H1 (cell line): ENCODE data around the gene ZXDC. TPM values are rescaled to one million over a fixed set of nuclear protein-coding genes. Genes with fewer than 3 reads are reported as not detected.

Experiments used
- CTCF ChIA-PET: fragments of 300-600 bp; sonication (Branson Sonifier 250); formaldehyde crosslinking; loops from one replicate; lab custom pipeline; 2021; ENCODE audit not compliant: partially characterized antibody; lab: Charles Lee
- POLR2A ChIA-PET: fragments of 300-600 bp; sonication (Branson Sonifier 250); formaldehyde crosslinking; loops from one replicate; lab custom pipeline; 2021; ENCODE audit warnings: inconsistent platforms; ENCODE audit not compliant: partially characterized antibody; lab: Charles Lee
- DNase-seq, 2 experiments: peaks; one replicate each; pipeline versions ENCODE4 v3.0.0 to v3.0.0-alpha.2; 2010 to 2022; ENCODE audit warnings: low spot score in 2 of 2, low read depth in 1 of 2, mixed read lengths in 1 of 2
- FAIRE-seq: peaks from 2 replicates; lab custom pipeline; 2011; peaks lifted over from hg19 to GRCh38; lab: Jason Lieb, UNC
- H2AFZ ChIP-seq: 2 replicates; pipeline ENCODE4 v1.8.1; 2012; ENCODE audit warnings: low read length, inconsistent platforms
- H2AK5ac ChIP-seq: 2 replicates; pipeline ENCODE4 v1.6.1; 2013; ENCODE audit warnings: low read depth, low read length
- H2BK120ac ChIP-seq: replicated peaks from 2 replicates; pipeline ENCODE3; 2013; ENCODE audit warnings: low read depth, low read length, inconsistent platforms
- H2BK12ac ChIP-seq: 2 replicates; pipeline ENCODE4 v1.6.1; 2013; ENCODE audit warnings: low read depth, low read length
- H2BK15ac ChIP-seq: 2 replicates; pipeline ENCODE4 v1.6.1; 2013; ENCODE audit warnings: low read length
- H2BK20ac ChIP-seq: 2 replicates; pipeline ENCODE4 v1.6.1; 2013; ENCODE audit warnings: low read length
- H2BK5ac ChIP-seq: 2 replicates; pipeline ENCODE4 v1.6.1; 2013; ENCODE audit warnings: low read depth, low read length
- H3K14ac ChIP-seq: 2 replicates; pipeline ENCODE4 v1.6.1; 2013; ENCODE audit warnings: inconsistent platforms; ENCODE audit not compliant: insufficient read length
- H3K18ac ChIP-seq: 2 replicates; pipeline ENCODE4 v1.6.1; 2013; ENCODE audit warnings: low read length; ENCODE audit errors: extremely low read depth
- H3K23ac ChIP-seq: 2 replicates; pipeline ENCODE4 v1.6.1; 2013; ENCODE audit warnings: inconsistent platforms; ENCODE audit not compliant: insufficient read length
- H3K23me2 ChIP-seq: 2 replicates; pipeline ENCODE4 v1.6.1; 2013; ENCODE audit warnings: low read depth, low read length
- H3K27ac ChIP-seq: 2 replicates; pipeline ENCODE4 v1.6.1; 2011; ENCODE audit warnings: low read depth, low read length, inconsistent platforms
- H3K27me3 ChIP-seq, 4 experiments: replicated peaks in 1 of 4; 1 replicate in 1 of 4; 2 replicates in 3 of 4; pipeline versions ENCODE4 v1.6.1 to v1.8.1; 2011 to 2013; ENCODE audit warnings: low read length in 3 of 4, mild to moderate bottlenecking in 3 of 4, inconsistent platforms in 2 of 4, mixed read lengths in 2 of 4, moderate library complexity in 1 of 4; ENCODE audit not compliant: control insufficient read depth in 3 of 4, insufficient read depth in 3 of 4; ENCODE audit errors: extremely low read depth in 1 of 4
- H3K36me3 ChIP-seq, 4 experiments: 2 replicates each; pipeline versions ENCODE4 v1.6.1 to v1.8.1; 2011 to 2013; ENCODE audit warnings: mild to moderate bottlenecking in 4 of 4, low read length in 3 of 4, moderate library complexity in 2 of 4, control low read depth in 1 of 4, inconsistent platforms in 1 of 4; ENCODE audit not compliant: insufficient read depth in 4 of 4, control insufficient read depth in 2 of 4
- H3K4ac ChIP-seq: replicated peaks from 2 replicates; pipeline ENCODE3; 2013; ENCODE audit warnings: low read length, low read depth, mixed read lengths, inconsistent platforms; ENCODE audit not compliant: insufficient read length
- H3K4me1 ChIP-seq, 4 experiments: replicated peaks in 1 of 4; 1 replicate in 1 of 4; 2 replicates in 3 of 4; pipeline versions ENCODE4 v1.6.1 to v1.8.1; 2011 to 2013; ENCODE audit warnings: low read length in 3 of 4, inconsistent platforms in 2 of 4, mixed read lengths in 1 of 4; ENCODE audit not compliant: insufficient read depth in 4 of 4, control insufficient read depth in 3 of 4
- H3K4me2 ChIP-seq, 2 experiments: 2 replicates each; pipeline versions ENCODE4 v1.6.1 to v1.8.1; 2011 to 2013; ENCODE audit warnings: low read depth in 2 of 2, low read length in 2 of 2, control low read depth in 1 of 2, inconsistent platforms in 1 of 2, mild to moderate bottlenecking in 1 of 2; ENCODE audit not compliant: insufficient read depth in 1 of 2
- H3K4me3 ChIP-seq, 4 experiments: fragments of 200-600, 300-600 bp in 1 of 4; sonication (generic), shearing (Covaris generic), sonication (Bioruptor Twin) in 1 of 4; 2 replicates each; pipeline versions ENCODE4 v1.5.1 to v1.8.1; 2011 to 2016; ENCODE audit warnings: low read length in 4 of 4, low read depth in 3 of 4, control low read depth in 2 of 4, inconsistent platforms in 2 of 4, mild to moderate bottlenecking in 2 of 4, mixed read lengths in 1 of 4, moderate library complexity in 1 of 4; ENCODE audit not compliant: insufficient read depth in 2 of 4; ENCODE audit errors: extremely low read depth in 1 of 4
- H3K56ac ChIP-seq: replicated peaks from 2 replicates; pipeline ENCODE3; 2013; ENCODE audit warnings: low read depth, mild to moderate bottlenecking, mixed read lengths, low read length, inconsistent platforms; ENCODE audit not compliant: insufficient read length
- H3K79me1 ChIP-seq: 2 replicates; pipeline ENCODE4 v1.6.1; 2013; ENCODE audit warnings: low read depth, low read length, control low read depth
- H3K79me2 ChIP-seq, 2 experiments: 2 replicates each; pipeline versions ENCODE4 v1.6.1 to v1.8.1; 2012 to 2013; ENCODE audit warnings: low read length in 2 of 2, mild to moderate bottlenecking in 2 of 2, inconsistent platforms in 1 of 2; ENCODE audit not compliant: insufficient read depth in 2 of 2, control insufficient read depth in 1 of 2
- H3K9ac ChIP-seq, 4 experiments: replicated peaks in 1 of 4; 1 replicate in 1 of 4; 2 replicates in 3 of 4; pipeline versions ENCODE4 v1.6.1 to v1.8.1; 2011 to 2013; ENCODE audit warnings: low read depth in 3 of 4, low read length in 3 of 4, control low read depth in 2 of 4, mild to moderate bottlenecking in 2 of 4, moderate library complexity in 2 of 4, inconsistent platforms in 1 of 4; ENCODE audit errors: extremely low read depth in 1 of 4
- H3K9me3 ChIP-seq, 2 experiments: 2 replicates each; pipeline versions ENCODE4 v1.6.1 to v1.8.1; 2012 to 2013; ENCODE audit warnings: mild to moderate bottlenecking in 2 of 2, moderate library complexity in 2 of 2, control low read depth in 1 of 2, inconsistent platforms in 1 of 2, low read depth in 1 of 2, low read length in 1 of 2, mixed read lengths in 1 of 2; ENCODE audit not compliant: insufficient read depth in 2 of 2
- H4K20me1 ChIP-seq, 2 experiments: replicated peaks in 1 of 2; 2 replicates each; pipeline versions ENCODE3 to v1.8.1; 2011 to 2013; ENCODE audit warnings: inconsistent platforms in 2 of 2, low read length in 2 of 2, mild to moderate bottlenecking in 1 of 2; ENCODE audit not compliant: insufficient read depth in 2 of 2, control insufficient read depth in 1 of 2
- H4K5ac ChIP-seq: 2 replicates; pipeline ENCODE4 v1.6.1; 2013; ENCODE audit warnings: low read length, low read depth, mixed read lengths, inconsistent platforms; ENCODE audit not compliant: insufficient read length
- H4K8ac ChIP-seq: 2 replicates; pipeline ENCODE4 v1.8.0; 2013; ENCODE audit warnings: mild to moderate bottlenecking, moderate library complexity, low read length, inconsistent platforms; ENCODE audit not compliant: insufficient read depth; ENCODE audit errors: extremely low read depth
- H4K91ac ChIP-seq: replicated peaks from 2 replicates; pipeline ENCODE3; 2013; ENCODE audit warnings: low read length, mixed read lengths, inconsistent platforms; ENCODE audit not compliant: insufficient read length
- BRCA1 ChIP-seq: IDR thresholded peaks from 2 replicates; pipeline ENCODE4 v1.6.1; 2012; ENCODE audit warnings: low read depth, low read length, improper control_type of control experiment
- CHD2 ChIP-seq: IDR thresholded peaks from 2 replicates; pipeline ENCODE4 v1.6.1; 2012; ENCODE audit warnings: low read length, improper control_type of control experiment
- HDAC2 ChIP-seq, 2 experiments: fragments of 300-600 bp in 1 of 2; sonication (generic) in 1 of 2; IDR thresholded peaks; 2 replicates each; pipeline ENCODE4 v1.6.1; 2011 to 2012; ENCODE audit warnings: low read depth in 2 of 2, low read length in 2 of 2, mild to moderate bottlenecking in 2 of 2, moderate library complexity in 2 of 2, borderline replicate concordance in 1 of 2, inconsistent platforms in 1 of 2
- JUN ChIP-seq: IDR thresholded peaks from 2 replicates; pipeline ENCODE4 v1.6.1; 2011; ENCODE audit warnings: low read depth, mild to moderate bottlenecking, improper control_type of control experiment, low read length
- RFX5 ChIP-seq: IDR thresholded peaks from 2 replicates; pipeline ENCODE4 v1.6.1; 2011; ENCODE audit warnings: low read depth, low read length, improper control_type of control experiment, borderline replicate concordance
- SAP30 ChIP-seq: fragments of 300-600 bp; sonication (generic); IDR thresholded peaks from 2 replicates; pipeline ENCODE4 v1.7.1; 2012; ENCODE audit warnings: low read length, moderate library complexity, mild to moderate bottlenecking, inconsistent platforms; ENCODE audit not compliant: insufficient read depth, insufficient replicate concordance
- SIN3A ChIP-seq, 2 experiments: IDR thresholded peaks in 1 of 2; conservative IDR thresholded peaks in 1 of 2; 2 replicates each; pipeline ENCODE4 v1.6.1; 2011 to 2012; ENCODE audit warnings: low read length in 2 of 2, improper control_type of control experiment in 1 of 2, low read depth in 1 of 2, mild to moderate bottlenecking in 1 of 2
- TAF1 ChIP-seq: IDR thresholded peaks from 2 replicates; pipeline ENCODE4 v1.6.1; 2011; ENCODE audit warnings: mild to moderate bottlenecking, low read depth, low read length
- TCF12 ChIP-seq: IDR thresholded peaks from 2 replicates; pipeline ENCODE4 v1.6.1; 2011; ENCODE audit warnings: low read depth, mild to moderate bottlenecking, low read length
- WGBS, 2 experiments: shearing (Covaris generic) in 1 of 2; methylation state at CpG; one replicate each; pipeline versions ENCODE4 v1.1.6 to v1.1.7; 2013 to 2015; ENCODE audit warnings: low lambda C conversion rate in 2 of 2, mixed read lengths in 2 of 2, inconsistent platforms in 1 of 2, low coverage in 1 of 2, missing lambda C conversion rate in 1 of 2; ENCODE audit not compliant: insufficient replicate concordance in 2 of 2, insufficient coverage in 1 of 2, insufficient read length in 1 of 2; ENCODE audit errors: extremely low coverage in 1 of 2, missing lambda C conversion rate in 1 of 2; 5-methylcytosine and 5-hydroxymethylcytosine counted together
- polyA plus RNA-seq, 7 experiments: library from polyadenylated mRNA; depleted of rRNA in 3 of 7; stranded (reverse) in 5 of 7; unstranded in 2 of 7; fragments of >200 nt in 5 of 7; fragments of 200-250 nt in 2 of 7; gene quantifications; 1 replicate in 5 of 7; 2 replicates in 1 of 7; 4 replicates in 1 of 7; pipeline versions ENCODE4 v1.2.1 to v1.2.3, GENCODE V29; 2011 to 2013; ENCODE audit warnings: missing spikeins in 2 of 7, mixed read lengths in 2 of 7
- total RNA-seq: library from RNA; stranded (reverse); fragmentation: NEBNext Ultra II Directional; extraction: Animal tissue kit (Norgen Biotek cat#: 25700); gene quantifications from 2 replicates; pipeline ENCODE4 v1.2.1, GENCODE V29; 2021
- TF ChIP-seq, protein P1 (sequence below): IDR thresholded peaks from 2 replicates; pipeline ENCODE4 v1.6.1; 2012; ENCODE audit warnings: inconsistent platforms
- TF ChIP-seq, protein P2 (sequence below): IDR thresholded peaks from 2 replicates; pipeline ENCODE4 v1.6.1; 2011; ENCODE audit warnings: low read depth, mild to moderate bottlenecking, low read length; ENCODE audit not compliant: insufficient read depth

The ZXDC gene
- total and polyA plus RNA-seq, 2 of the 8 experiments (the other 6 are each of a cell fraction or from before 2014, with no cell fraction given): 12.7 to 24.3 TPM

DNA sequence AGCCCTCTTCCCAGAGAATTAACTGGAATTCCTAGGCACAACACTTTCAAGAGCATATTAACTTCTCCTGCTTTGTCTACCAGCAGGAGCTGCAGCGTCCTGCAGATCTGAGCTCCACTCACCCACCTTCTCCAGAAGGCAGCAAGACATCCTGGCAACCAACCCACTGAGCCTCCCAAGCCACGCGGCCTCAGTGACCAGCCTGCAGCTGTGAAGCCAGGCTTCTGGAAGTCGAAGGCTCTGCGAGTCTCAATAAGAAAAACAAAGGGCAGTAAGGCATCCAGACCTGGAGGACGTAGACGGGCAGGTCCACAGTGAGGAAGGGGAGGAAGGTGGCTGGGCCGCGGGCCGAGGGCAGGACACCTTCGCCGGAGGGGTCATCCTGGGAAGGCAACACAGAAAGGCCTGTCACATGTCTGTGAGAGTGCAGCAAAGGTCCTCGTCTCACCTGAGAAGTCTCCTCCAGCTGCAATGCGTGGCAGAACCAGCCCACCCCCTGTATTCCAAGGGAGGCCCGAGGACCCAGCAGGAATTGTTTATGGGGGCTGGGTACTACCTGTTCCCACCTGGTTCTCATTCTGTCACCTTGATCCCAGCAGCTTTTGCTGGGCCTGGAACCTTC is 36.2 kb downstream of the ZXDC start:
- 89% methylated on average over 15 of the region's 15 CpGs; no CpG with 5 or more reads in 1 of the 2 experiments for WGBS, 2 experiments
- Histone ChIP-seq H3K36me3 (peaks cover 0 to 4% (median 0%) of the 10 kb centered on the region in 4 experiments; a peak in 2 of 8 replicates), H3K23me2 (no peaks in the 10 kb centered on the region), H3K4me2 (no peak overlapping the region), H3K79me2 (no peaks in the 10 kb centered on the region), H3K27ac (no peak overlapping the region), H2BK12ac (no peak overlapping the region), H3K56ac (no peak overlapping the region), H3K4me3 (no peak overlapping the region), H4K20me1 (peaks cover 3 to 4% of the 10 kb centered on the region in 2 experiments), H3K23ac (no peak overlapping the region), H3K14ac (no peak overlapping the region), H3K18ac (no peak overlapping the region; the same call in 1 of the 2 replicates), H3K4me1 (peaks cover 0 to 10% (median 1%) of the 10 kb centered on the region in 4 experiments; a peak in 2 of 7 replicates), H3K27me3 (no peaks in the 10 kb centered on the region), H2BK15ac (no peak overlapping the region), H3K9ac (no peak overlapping the region), H2AFZ (no peak overlapping the region), H2BK20ac (no peak overlapping the region), H4K91ac (peak overlapping the region; percentile 6), H3K9me3 (no peaks in the 10 kb centered on the region), H2BK5ac (no peak overlapping the region), H3K79me1 (no peaks in the 10 kb centered on the region; the same call in 1 of the 2 replicates), H3K4ac (no peak overlapping the region), H4K5ac (no peak overlapping the region), H4K8ac (no peak overlapping the region), H2AK5ac (no peak overlapping the region), H2BK120ac (no peak overlapping the region)
- FAIRE-seq (no peak), DNase-seq (no peak)
- POLR2A ChIA-PET: interaction anchor here (1.0 to 2.4 kb wide), 6 partner anchors 9 to 32 kb away, joined by 3 to 7 read pairs (median 4); no protein-coding TSS in a partner anchor
- CTCF ChIA-PET: interaction anchor here (0.8 to 2.0 kb wide), 6 partner anchors 8 to 305 kb away, joined by 3 to 5 read pairs (median 4); no protein-coding TSS in a partner anchor
- TF ChIP-seq CHD2 (no peak), BRCA1 (no peak), SAP30 (no peak), HDAC2 (IDR thresholded peaks at IDR 0.05; ENCODE audit: borderline replicate concordance in 1 of 2, low read depth in 2 of 2, low read length in 2 of 2) (no peak), RFX5 (no peak), JUN (no peak), TCF12 (no peak), TAF1 (no peak), SIN3A (conservative IDR thresholded peaks at IDR 0.05 in 1 of 2, IDR thresholded peaks at IDR 0.05 in 1 of 2; ENCODE audit: low read depth in 1 of 2, low read length in 2 of 2) (no peak)
- TF ChIP-seq, protein P1, sequence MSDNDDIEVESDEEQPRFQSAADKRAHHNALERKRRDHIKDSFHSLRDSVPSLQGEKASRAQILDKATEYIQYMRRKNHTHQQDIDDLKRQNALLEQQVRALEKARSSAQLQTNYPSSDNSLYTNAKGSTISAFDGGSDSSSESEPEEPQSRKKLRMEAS: no peak
- TF ChIP-seq, protein P2, sequence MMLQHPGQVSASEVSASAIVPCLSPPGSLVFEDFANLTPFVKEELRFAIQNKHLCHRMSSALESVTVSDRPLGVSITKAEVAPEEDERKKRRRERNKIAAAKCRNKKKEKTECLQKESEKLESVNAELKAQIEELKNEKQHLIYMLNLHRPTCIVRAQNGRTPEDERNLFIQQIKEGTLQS: no peak
